ENCODE data around the gene PDIA2.
A peak's percentile ranks its signal among the peaks of the same experiment; 100 is the strongest.
"Not testable (repeated sequence)": the region's sequence is repeated elsewhere in the genome, so short reads cannot be mapped to it uniquely, and the experiment has no call there.

Gene PDIA2

DNA sequence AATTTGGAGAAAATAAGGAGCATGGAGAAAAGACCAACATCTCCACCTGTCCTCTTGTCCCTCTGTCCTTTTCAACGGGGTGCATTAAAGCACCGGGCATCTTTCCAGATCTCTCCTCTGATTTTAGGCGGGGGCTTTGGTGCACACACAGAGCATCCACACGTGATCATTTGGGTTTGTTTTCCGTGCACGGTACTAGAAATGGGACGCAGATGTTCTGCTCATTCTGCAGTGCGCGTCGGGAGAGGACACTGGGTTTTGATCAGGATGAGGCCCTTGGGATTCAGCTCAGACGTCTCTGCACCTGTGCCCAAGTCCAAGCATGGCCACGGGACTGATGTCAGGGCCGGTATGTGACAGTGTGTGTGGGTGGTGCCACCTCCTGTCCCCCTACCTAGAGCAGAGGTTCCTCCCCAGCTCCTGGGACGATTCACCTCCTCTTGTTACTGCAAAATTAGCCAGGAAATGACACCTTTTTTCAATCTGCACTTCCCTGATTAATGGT is 31.9 kb downstream of the PDIA2 start:
- no peak overlapping the region for H3K27ac Mint-ChIP-seq
- no peak for DNase-seq
- H3K4me1 Mint-ChIP-seq: peaks cover 12% of the 10 kb centered on the region
- peaks cover 19% of the 10 kb centered on the region for H3K36me3 Mint-ChIP-seq
- CTCF ChIA-PET: no interaction called here
- H3K27me3 Mint-ChIP-seq: no peaks in the 10 kb centered on the region
- no peaks in the 10 kb centered on the region for H3K9me3 Mint-ChIP-seq
- H3K4me3 Mint-ChIP-seq: no peak overlapping the region

DNA sequence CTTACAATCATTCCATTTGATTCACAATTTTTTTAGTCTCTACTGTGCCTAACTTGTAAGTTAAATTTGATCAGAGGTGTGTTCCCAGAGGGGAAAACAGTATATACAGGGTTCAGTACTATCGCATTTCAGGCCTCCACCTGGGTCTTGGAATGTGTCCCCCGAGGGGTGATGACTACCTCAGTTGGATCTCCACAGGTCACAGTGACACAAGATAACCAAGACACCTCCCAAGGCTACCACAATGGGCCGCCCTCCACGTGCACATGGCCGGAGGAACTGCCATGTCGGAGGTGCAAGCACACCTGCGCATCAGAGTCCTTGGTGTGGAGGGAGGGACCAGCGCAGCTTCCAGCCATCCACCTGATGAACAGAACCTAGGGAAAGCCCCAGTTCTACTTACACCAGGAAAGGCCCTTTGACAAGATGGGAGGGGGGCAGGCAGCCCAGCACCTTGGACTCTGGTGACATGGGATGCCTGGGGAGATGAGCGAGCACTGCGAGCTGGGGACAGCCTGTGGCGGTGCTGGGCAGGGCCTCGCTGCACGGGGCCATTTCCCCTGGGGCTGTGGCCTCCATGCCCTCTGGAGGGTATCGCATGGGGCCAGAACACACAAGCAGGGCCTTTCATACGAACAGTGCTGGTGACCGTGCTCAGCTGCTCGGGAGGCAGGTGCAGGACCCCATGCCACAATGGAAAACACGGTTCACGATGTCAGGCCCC is 33.9 kb downstream of the PDIA2 start:
- Mint-ChIP-seq H3K27me3 (no peaks in the 10 kb centered on the region), H3K27ac (no peak overlapping the region), H3K36me3 (peaks cover 19% of the 10 kb centered on the region), H3K9me3 (no peaks in the 10 kb centered on the region), H3K4me3 (no peak overlapping the region), H3K4me1 (peaks cover 19% of the 10 kb centered on the region)
- no peak for DNase-seq
- CTCF ChIA-PET: no interaction called here

DNA sequence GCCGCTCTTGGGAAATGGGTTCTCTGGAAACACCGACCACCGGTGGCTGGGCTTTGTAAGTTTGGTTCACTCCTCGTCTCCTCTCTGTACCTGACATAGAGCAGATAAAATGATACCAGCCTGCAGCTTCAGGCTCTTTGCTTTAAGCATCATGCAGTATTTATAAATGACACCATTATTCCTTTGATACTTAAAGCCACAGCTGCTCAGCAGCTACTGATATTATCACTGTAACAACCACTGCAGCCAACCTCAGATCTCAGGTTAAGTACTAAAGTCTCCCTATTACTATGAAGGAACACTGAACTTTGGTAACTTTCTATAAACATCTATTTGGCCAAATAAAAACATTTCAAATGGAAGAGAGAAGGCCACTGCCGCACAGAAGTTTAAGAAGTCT is 34.6 kb downstream of the PDIA2 start:
- H3K9me3 Mint-ChIP-seq: no peaks in the 10 kb centered on the region
- CTCF ChIA-PET: no interaction called here
- H3K36me3 Mint-ChIP-seq: peaks cover 19% of the 10 kb centered on the region
- DNase-seq: no peak
- peaks cover 22% of the 10 kb centered on the region for H3K4me1 Mint-ChIP-seq
- H3K27me3 Mint-ChIP-seq: peaks cover 1% of the 10 kb centered on the region
- no peak overlapping the region for H3K27ac Mint-ChIP-seq
- no peak overlapping the region for H3K4me3 Mint-ChIP-seq

DNA sequence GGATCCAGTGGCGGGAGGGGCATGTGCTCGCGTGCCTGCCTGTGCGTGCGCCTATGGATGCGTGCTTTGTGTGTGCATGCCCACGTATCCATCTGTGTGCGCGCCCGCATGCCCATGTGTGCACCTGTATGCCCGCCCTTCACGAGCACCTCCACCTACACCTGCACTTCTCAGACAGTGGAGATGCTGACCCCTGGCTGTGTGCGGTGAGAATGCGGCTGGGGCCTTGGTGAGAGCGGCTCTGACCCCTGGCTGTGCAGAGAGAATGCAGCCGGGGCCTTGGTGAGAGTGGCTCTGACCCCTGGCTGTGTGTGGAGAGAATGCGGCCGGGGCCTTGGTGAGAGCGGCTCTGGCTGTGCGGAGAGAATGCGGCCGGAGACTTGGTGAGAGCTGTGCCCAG is 35.7 kb downstream of the PDIA2 start:
- Mint-ChIP-seq H3K27me3 (peaks cover 7% of the 10 kb centered on the region), H3K4me3 (no peak overlapping the region), H3K36me3 (peaks cover 18% of the 10 kb centered on the region), H3K4me1 (peaks cover 29% of the 10 kb centered on the region), H3K27ac (no peak overlapping the region), H3K9me3 (no peaks in the 10 kb centered on the region)
- CTCF ChIA-PET: no interaction called here
- no peak for DNase-seq

DNA sequence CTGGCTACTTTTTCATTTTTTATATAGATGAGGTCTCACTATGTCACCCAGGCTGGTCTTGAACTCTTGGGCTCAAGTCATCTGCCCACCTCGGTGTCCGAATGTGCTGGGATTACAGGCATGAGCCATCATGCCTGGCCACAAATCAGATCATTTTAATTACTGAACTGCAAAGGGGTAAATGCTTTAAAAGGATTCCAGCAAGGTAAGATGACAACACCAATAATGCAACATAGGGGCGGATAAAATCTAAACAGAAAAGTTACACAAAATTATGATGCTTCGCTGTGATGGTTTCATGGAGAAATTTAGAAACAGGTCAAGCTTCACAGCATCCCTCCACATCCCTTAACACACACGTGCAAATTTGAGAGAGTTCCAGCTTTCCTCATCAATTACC is 37.2 kb downstream of the PDIA2 start:
- Mint-ChIP-seq H3K27me3 (peaks cover 23% of the 10 kb centered on the region), H3K36me3 (peaks cover 15% of the 10 kb centered on the region), H3K27ac (peak overlapping the region; percentile 9), H3K4me3 (no peak overlapping the region), H3K9me3 (no peaks in the 10 kb centered on the region), H3K4me1 (peaks cover 44% of the 10 kb centered on the region)
- CTCF ChIA-PET: no interaction called here
- no peak for DNase-seq

DNA sequence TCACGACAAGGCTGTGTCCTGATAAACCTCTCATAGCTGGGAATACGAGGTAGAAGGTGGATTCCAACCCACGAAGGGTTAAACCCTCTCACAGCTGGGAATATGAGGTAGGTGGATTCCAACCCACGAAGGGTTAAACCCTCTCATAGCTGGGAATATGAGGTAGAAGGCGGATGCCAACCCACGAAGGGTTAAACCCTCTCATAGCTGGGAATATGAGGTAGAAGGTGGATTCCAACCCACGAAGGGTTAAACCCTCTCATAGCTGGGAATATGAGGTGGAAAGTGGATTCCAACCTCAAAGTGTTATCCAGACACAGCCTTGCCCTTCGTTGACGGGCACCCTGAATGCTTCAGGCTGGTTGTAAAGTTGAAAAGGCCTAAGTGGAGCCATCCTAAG is 38.6 kb downstream of the PDIA2 start:
- CTCF ChIA-PET: interaction anchor here (0.7 kb wide), 1 partner anchor 15 kb away, joined by 3 read pairs; no protein-coding TSS in a partner anchor

DNA sequence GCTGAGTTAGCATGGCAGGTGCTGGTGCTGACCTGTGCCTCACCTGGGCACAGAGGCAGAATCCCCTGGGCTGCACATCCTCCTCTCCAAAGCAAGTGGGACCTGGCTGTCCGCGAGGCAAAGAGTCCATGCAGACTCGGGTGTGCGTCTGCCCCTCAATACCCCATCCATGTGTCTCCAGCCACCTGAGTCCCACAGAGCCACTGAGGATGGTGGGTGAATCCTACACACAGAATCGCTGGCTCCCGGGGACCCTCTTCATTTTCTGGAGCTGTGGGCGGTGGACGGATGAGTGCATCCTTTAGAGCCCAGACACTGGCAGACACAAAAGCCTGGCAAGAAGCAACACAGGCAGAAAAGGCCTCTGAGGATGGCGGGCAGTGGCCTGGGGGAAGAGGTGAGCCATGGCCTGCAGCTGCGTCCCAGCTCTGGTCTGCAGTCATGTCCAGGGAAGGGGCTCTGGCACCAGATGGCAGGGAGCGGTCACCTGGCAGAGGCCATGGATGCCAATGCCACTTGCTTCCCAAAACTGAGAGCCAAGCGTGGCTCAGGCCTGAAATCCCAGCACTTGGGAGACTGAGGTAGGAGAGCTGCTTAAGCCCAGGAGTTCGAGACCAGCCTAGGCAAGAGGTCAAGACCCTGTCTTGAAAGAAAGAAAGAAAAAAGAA is 39.6 kb downstream of the PDIA2 start:
- no peak overlapping the region for H3K27ac Mint-ChIP-seq
- no peak overlapping the region for H3K4me3 Mint-ChIP-seq
- DNase-seq: no peak
- H3K4me1 Mint-ChIP-seq: peaks cover 65% of the 10 kb centered on the region
- H3K27me3 Mint-ChIP-seq: peaks cover 23% of the 10 kb centered on the region
- CTCF ChIA-PET: interaction anchor here (0.7 kb wide), 1 partner anchor 14 kb away, joined by 3 read pairs; no protein-coding TSS in a partner anchor
- H3K9me3 Mint-ChIP-seq: no peaks in the 10 kb centered on the region
- peaks cover 16% of the 10 kb centered on the region for H3K36me3 Mint-ChIP-seq

More for the DNA sequence above, 38.6 kb downstream of the PDIA2 start:
- Mint-ChIP-seq H3K9me3 (no peaks in the 10 kb centered on the region), H3K36me3 (peaks cover 17% of the 10 kb centered on the region), H3K4me1 (peaks cover 56% of the 10 kb centered on the region), H3K4me3 (no peak overlapping the region), H3K27me3 (peaks cover 23% of the 10 kb centered on the region), H3K27ac (no peak overlapping the region)
- DNase-seq: no peak

DNA sequence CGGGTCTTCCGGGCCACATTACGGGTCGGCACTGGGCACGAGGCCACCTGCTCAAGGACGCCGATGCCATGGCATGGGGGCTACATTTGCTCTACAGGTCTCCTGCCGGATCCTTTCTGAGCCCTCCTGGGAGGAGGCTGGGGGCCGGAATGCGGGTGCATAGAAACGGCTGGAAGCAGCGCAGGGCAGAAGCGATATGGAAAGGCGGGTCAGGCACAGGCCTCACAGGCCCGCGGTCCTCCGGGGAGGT is 41.2 kb downstream of the PDIA2 start:
- no peak for DNase-seq
- no peak overlapping the region for H3K4me3 Mint-ChIP-seq
- peak overlapping the region; percentile 65 for H3K27ac Mint-ChIP-seq
- peaks cover 62% of the 10 kb centered on the region for H3K4me1 Mint-ChIP-seq
- CTCF ChIA-PET: no interaction called here
- peaks cover 23% of the 10 kb centered on the region for H3K27me3 Mint-ChIP-seq
- peaks cover 8% of the 10 kb centered on the region for H3K36me3 Mint-ChIP-seq
- no peaks in the 10 kb centered on the region for H3K9me3 Mint-ChIP-seq

DNA sequence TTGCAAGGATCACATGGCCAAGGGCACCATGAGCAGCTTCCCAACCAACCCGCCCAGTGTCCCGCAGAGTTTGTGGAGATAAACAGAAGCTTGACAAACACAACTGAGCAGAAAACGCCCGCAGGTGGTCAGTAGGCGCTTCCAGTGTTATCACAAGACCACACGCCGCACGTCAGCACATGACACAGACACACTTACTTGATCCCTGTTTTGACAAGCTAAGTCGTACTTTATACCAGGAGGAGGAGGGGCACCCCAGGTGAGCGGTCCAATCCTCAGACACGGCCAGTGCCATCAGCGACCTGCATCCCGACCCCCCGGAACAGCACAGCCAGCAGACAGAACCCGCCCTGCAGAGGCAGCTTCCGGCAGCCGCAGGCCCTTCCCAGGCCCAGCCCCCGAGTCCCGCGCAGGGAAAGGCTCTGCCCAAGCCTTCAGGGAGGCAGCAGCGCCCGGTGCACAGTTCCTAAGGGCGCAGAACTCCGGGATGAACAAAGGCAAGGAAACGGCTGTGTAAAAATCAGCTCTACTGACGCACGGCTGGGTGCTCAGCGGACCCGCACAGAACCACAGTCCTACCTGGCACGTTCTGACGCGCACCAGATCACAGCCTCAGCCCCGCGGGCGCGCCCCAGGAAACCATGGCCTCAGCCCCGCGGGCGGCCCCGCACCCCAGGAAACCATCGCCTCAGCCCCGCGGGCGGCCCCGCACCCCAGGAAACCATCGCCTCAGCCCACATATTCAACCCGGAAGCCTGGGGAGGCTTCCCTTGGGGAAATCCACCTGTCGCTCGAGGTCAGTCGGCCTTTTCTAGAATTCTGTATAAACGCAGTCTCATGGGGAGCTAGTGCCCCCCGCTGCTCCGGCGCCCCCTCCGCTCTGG is 41.7 kb downstream of the PDIA2 start:
- CTCF ChIA-PET: no interaction called here
- peak; percentile 82 for DNase-seq
- Mint-ChIP-seq H3K4me3 (peak overlapping the region; percentile 65), H3K4me1 (peaks cover 60% of the 10 kb centered on the region), H3K27ac (peak overlapping the region; percentile 82), H3K27me3 (peaks cover 23% of the 10 kb centered on the region), H3K9me3 (no peaks in the 10 kb centered on the region), H3K36me3 (peaks cover 6% of the 10 kb centered on the region)

DNA sequence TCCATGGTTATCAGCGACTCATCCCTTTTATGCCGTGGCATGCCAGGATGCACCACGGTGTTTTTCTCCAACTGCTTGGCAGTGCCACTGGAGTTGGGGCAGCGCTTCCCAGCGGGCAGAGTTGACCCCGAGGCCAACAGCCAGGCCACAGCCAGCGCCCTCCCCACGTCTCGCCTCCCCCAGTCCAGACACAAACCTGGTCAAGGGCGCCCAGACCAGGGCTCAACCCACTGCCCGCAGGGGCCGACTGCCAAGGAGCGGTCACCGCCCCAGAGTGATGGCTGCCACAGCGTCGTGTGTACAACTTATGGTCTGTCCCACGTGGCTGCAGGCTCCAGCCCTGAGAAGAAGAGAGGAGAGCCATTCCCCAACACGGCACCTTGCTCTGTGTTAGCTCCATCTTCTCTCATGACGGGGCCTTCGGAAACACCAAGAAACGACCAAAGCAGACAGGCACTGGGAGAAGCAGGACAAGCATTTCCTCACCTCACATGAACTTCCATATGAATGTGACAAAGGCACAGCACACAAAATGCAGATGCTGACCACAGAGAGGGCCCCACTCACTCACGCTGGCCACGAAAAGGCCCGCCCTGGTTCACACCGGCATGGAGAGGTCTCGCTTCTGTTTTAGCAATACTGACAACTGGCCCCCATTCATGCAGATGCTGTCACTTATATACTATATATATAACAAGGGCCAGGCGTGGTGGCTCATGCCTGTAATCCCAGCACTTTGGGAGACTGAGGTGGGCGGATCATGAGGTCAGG is 42.6 kb downstream of the PDIA2 start:
- CTCF ChIA-PET: no interaction called here

DNA sequence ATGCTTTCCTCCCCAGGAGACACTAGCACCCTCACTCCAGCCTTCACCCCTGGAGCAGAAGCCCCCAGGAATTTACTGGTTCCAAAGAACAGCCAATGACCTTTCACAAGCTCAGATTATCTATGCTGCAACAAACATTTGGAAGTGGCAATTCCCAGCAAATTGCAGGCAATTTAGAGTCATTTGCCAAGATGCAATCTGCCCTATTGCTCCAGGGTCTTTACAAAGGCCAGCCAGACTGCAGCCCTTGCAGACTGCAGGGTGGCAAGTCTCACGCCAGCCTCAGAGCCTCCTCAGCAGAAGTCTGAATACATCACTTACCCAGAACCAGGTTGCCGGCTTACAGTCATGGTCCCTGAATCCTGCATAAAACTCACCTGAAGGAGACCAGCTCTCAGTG is 47.8 kb downstream of the PDIA2 start:
- peaks cover 40% of the 10 kb centered on the region for H3K4me1 Mint-ChIP-seq
- no peak for DNase-seq
- H3K4me3 Mint-ChIP-seq: no peak overlapping the region
- no peak overlapping the region for H3K27ac Mint-ChIP-seq
- H3K36me3 Mint-ChIP-seq: peaks cover 6% of the 10 kb centered on the region
- CTCF ChIA-PET: no interaction called here
- no peaks in the 10 kb centered on the region for H3K27me3 Mint-ChIP-seq
- H3K9me3 Mint-ChIP-seq: no peaks in the 10 kb centered on the region

More for the DNA sequence above, 42.6 kb downstream of the PDIA2 start:
- Mint-ChIP-seq H3K27ac (peak overlapping the region; percentile 82), H3K4me1 (peaks cover 58% of the 10 kb centered on the region), H3K9me3 (no peaks in the 10 kb centered on the region), H3K36me3 (peaks cover 4% of the 10 kb centered on the region), H3K27me3 (peaks cover 23% of the 10 kb centered on the region), H3K4me3 (peak overlapping the region; percentile 65)
- no peak for DNase-seq

DNA sequence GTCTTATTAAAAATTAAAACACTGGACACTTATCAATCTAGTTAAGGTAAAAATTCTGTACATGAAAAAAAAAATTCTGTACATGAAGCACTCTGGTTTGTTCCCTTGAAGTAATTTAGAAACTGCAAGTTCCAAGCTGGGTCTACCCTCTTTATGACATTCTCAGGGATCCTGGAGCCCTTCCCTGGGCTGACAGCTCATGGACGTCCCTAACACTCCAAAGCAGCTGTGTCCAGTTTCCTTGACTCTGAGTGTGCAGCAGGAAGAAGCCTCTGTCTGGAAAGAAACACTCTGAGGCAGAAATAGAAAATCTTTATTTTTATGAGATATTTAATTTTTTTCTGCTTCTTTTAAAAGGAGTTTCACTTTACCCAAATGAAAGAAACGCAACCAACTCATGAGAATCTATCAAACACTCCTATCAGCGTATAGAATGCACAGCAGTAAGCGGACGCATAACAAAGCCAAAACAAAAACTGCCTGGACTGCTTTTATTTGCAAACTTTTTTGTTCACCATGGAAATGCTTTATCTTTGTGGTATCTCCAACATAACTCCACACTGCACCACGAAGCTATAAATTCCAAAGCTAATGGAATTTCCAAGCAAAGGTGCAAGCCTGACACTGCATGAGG is 48.3 kb downstream of the PDIA2 start:
- H3K4me3 Mint-ChIP-seq, CTCF ChIA-PET, H3K27me3 Mint-ChIP-seq, H3K27ac Mint-ChIP-seq, DNase-seq, H3K36me3 Mint-ChIP-seq, H3K9me3 Mint-ChIP-seq: not testable (repeated sequence)
- H3K4me1 Mint-ChIP-seq: peaks cover 38% of the 10 kb centered on the region

DNA sequence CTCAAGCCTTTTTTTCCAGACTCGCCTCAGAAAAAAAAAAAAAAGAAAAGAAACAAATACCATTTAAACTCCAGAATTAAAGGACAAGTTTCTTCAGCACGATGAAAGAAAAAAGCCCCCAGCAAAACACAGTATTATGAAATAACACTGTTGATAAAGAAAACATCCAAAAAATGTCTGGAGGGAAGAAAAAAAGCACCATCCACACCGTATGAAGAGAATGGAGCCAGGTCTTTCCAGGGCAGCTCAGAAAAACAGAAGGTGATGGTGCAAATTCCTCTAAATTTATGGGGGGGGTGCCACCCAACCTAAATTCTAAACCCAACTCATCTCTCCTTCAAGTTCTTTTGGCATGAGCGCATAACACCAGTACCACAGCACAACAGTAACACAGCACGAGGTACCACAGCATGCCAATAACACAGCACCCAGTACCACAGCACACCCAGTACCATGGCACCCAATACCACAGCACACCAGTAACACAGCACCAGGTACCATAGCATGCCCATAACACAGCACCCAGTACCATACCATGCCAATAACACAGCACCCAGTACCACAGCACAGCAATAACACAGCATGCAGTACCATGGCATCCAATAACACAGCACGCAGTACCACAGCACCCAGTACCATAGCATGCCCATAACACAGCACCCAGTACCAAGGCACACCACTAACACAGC is 50.6 kb downstream of the PDIA2 start:
- Mint-ChIP-seq H3K9me3 (no peaks in the 10 kb centered on the region), H3K4me1 (peaks cover 27% of the 10 kb centered on the region), H3K27me3 (no peaks in the 10 kb centered on the region), H3K4me3 (no peak overlapping the region), H3K27ac (no peak overlapping the region), H3K36me3 (peaks cover 6% of the 10 kb centered on the region)
- CTCF ChIA-PET: no interaction called here
- no peak for DNase-seq
